ENCODE results near the gene ZNF318. TPM values are rescaled to one million over a fixed set of nuclear protein-coding genes. Genes with fewer than 3 reads are reported as not detected.

ZNF318 gene
- total and polyA plus RNA-seq, 10 of the 15 experiments (the other 5 are each of a cell fraction or from before 2014, with no cell fraction given) = 3.4 to 79.8 (median 13.7) TPM

GRCh38 chr6:43296780-43297497 lies 72.5 kb downstream of the ZNF318 start:
- Histone ChIP-seq H3K9ac (ENCODE audit: control insufficient read depth, insufficient read depth, low read length) (no peak overlapping the region), H3K27ac (ENCODE audit: control insufficient read depth, insufficient read depth) (no peak overlapping the region), H3K4me3 (no peak overlapping the region), H3K27me3 (replicated peaks in 1 of 2; ENCODE audit: control insufficient read depth in 2 of 2, insufficient read depth in 2 of 2, low read length in 1 of 2) (no peaks in the 10 kb centered on the region), H3K36me3 (ENCODE audit: control insufficient read depth in 2 of 2, insufficient read depth in 2 of 2, low read length in 1 of 2) (no peaks in the 10 kb centered on the region), H3K9me3 (replicated peaks; ENCODE audit: control insufficient read depth, insufficient read depth, low read length) (no peaks in the 10 kb centered on the region; the same call in 2 of the 3 replicates), H2AFZ (ENCODE audit: control insufficient read depth, low read depth, low read length) (no peak overlapping the region), H3K4me1 (ENCODE audit: control insufficient read depth, insufficient read depth, low read length) (no peaks in the 10 kb centered on the region), H4K20me1 (ENCODE audit: control insufficient read depth, insufficient read depth) (no peaks in the 10 kb centered on the region), H3K79me2 (ENCODE audit: control insufficient read depth, insufficient read depth, low read length) (no peaks in the 10 kb centered on the region), H3K4me2 (ENCODE audit: control insufficient read depth, insufficient read depth) (no peak overlapping the region)
- TF ChIP-seq IRF3 (IDR thresholded peaks at IDR 0.05) = no peak
- no peak for TF ChIP-seq TBL1XR1 (IDR thresholded peaks at IDR 0.05; ENCODE audit: low read depth, low read length)
- TF ChIP-seq NR2F1 (conservative IDR thresholded peaks at IDR 0.05) = no peak
- ATAC-seq = no peak
- intact Hi-C loops (cut with micrococcal nuclease; ENCODE audit: unreplicated experiment) (no loop called here), in situ Hi-C loops (cut with MboI) (no loop called here)
- no peak for DNase-seq (ENCODE audit: low read depth, low spot score)
- no peak for FAIRE-seq
- 11% methylated on average over 5 of the region's 5 CpGs for WGBS (ENCODE audit: insufficient coverage, insufficient replicate concordance, low lambda C conversion rate, missing lambda C conversion rate)
- RAD21 ChIA-PET (ENCODE audit: unreplicated experiment) = interaction anchor here (0.6 to 1.5 kb wide), 6 partner anchors 24 to 153 kb away, joined by 3 read pairs; no protein-coding TSS in a partner anchor
- no TSS peak for BruUV-seq (replicated peaks)
- POLR2A ChIA-PET = interaction anchor here (0.6 to 1.0 kb wide), 2 partner anchors 41 to 317 kb away, joined by 3 read pairs; no protein-coding TSS in a partner anchor
- CTCF ChIA-PET = interaction anchor here (0.8 to 2.9 kb wide), 10 partner anchors 9 to 875 kb away, joined by 3 to 17 read pairs (median 3); partner anchors contain the start of gene CRIP3
- SMC1A ChIA-PET (ENCODE audit: uncharacterized antibody, unreplicated experiment) = interaction anchor here (0.7 to 2.6 kb wide), 7 partner anchors 12 to 71 kb away, joined by 3 to 14 read pairs (median 4); partner anchors contain the start of gene CRIP3

- H3K36me3 ChIP-seq (ENCODE audit: control insufficient read depth in 2 of 2, insufficient read depth in 2 of 2, low read length in 1 of 2) = no peaks in the 10 kb centered on the region
- H3K4me3 ChIP-seq = no peak overlapping the region
- no peak for DNase-seq (ENCODE audit: low read depth, low spot score)
- in situ Hi-C loops (cut with MboI) = no loop called here
- POLR2A ChIA-PET = interaction anchor here (0.8 kb wide), 1 partner anchor 12 kb away, joined by 3 read pairs; no protein-coding TSS in a partner anchor
- RAD21 ChIA-PET (ENCODE audit: unreplicated experiment) = interaction anchor here (0.6 kb wide), 1 partner anchor 34 kb away, joined by 4 read pairs; no protein-coding TSS in a partner anchor
- H3K79me2 ChIP-seq (ENCODE audit: control insufficient read depth, insufficient read depth, low read length) = no peaks in the 10 kb centered on the region
- SMC1A ChIA-PET (ENCODE audit: uncharacterized antibody, unreplicated experiment) = interaction anchor here (0.8 to 2.6 kb wide), 2 partner anchors 13 to 66 kb away, joined by 3 to 14 read pairs; partner anchors contain the start of gene CRIP3
- H3K4me2 ChIP-seq (ENCODE audit: control insufficient read depth, insufficient read depth) = no peak overlapping the region
- BruUV-seq (replicated peaks) = no TSS peak
- FAIRE-seq = no peak
- no peaks in the 10 kb centered on the region; the same call in 2 of the 3 replicates for H3K9me3 ChIP-seq (replicated peaks; ENCODE audit: control insufficient read depth, insufficient read depth, low read length)
- CTCF ChIA-PET = interaction anchor here (1.5 to 2.9 kb wide), 2 partner anchors 13 to 877 kb away, joined by 3 to 17 read pairs; partner anchors contain the start of gene CRIP3
- WGBS (ENCODE audit: insufficient coverage, insufficient replicate concordance, low lambda C conversion rate, missing lambda C conversion rate) = 27% methylated on average over 3 of the region's 3 CpGs
- H3K27me3 ChIP-seq (replicated peaks in 1 of 2; ENCODE audit: control insufficient read depth in 2 of 2, insufficient read depth in 2 of 2, low read length in 1 of 2) = no peaks in the 10 kb centered on the region
- H3K9ac ChIP-seq (ENCODE audit: control insufficient read depth, insufficient read depth, low read length) = no peak overlapping the region
- H3K27ac ChIP-seq (ENCODE audit: control insufficient read depth, insufficient read depth) = no peak overlapping the region
- H3K4me1 ChIP-seq (ENCODE audit: control insufficient read depth, insufficient read depth, low read length) = no peaks in the 10 kb centered on the region
- H2AFZ ChIP-seq (ENCODE audit: control insufficient read depth, low read depth, low read length) = no peak overlapping the region
- no peak for ATAC-seq
- H4K20me1 ChIP-seq (ENCODE audit: control insufficient read depth, insufficient read depth) = no peaks in the 10 kb centered on the region
- intact Hi-C loops (cut with micrococcal nuclease; ENCODE audit: unreplicated experiment) = no loop called here
- no peak for TF ChIP-seq RELB (IDR thresholded peaks at IDR 0.05; ENCODE audit: low read depth)
- no peak for TF ChIP-seq TBL1XR1 (IDR thresholded peaks at IDR 0.05; ENCODE audit: low read depth, low read length)
- no peak for TF ChIP-seq E2F8 (IDR thresholded peaks at IDR 0.05; ENCODE audit: low read depth, partially characterized antibody)
- no peak for TF ChIP-seq PKNOX1 (IDR thresholded peaks at IDR 0.05)
- TF ChIP-seq RB1 (IDR thresholded peaks at IDR 0.05; ENCODE audit: borderline replicate concordance) = no peak
- no peak for TF ChIP-seq KDM1A (IDR thresholded peaks at IDR 0.05; ENCODE audit: borderline replicate concordance)
Measured at GRCh38 chr6:43295456-43295855, 74.0 kb downstream of the ZNF318 start.
